ENCODE measurements around the gene JMJD4.

Gene JMJD4

DNA sequence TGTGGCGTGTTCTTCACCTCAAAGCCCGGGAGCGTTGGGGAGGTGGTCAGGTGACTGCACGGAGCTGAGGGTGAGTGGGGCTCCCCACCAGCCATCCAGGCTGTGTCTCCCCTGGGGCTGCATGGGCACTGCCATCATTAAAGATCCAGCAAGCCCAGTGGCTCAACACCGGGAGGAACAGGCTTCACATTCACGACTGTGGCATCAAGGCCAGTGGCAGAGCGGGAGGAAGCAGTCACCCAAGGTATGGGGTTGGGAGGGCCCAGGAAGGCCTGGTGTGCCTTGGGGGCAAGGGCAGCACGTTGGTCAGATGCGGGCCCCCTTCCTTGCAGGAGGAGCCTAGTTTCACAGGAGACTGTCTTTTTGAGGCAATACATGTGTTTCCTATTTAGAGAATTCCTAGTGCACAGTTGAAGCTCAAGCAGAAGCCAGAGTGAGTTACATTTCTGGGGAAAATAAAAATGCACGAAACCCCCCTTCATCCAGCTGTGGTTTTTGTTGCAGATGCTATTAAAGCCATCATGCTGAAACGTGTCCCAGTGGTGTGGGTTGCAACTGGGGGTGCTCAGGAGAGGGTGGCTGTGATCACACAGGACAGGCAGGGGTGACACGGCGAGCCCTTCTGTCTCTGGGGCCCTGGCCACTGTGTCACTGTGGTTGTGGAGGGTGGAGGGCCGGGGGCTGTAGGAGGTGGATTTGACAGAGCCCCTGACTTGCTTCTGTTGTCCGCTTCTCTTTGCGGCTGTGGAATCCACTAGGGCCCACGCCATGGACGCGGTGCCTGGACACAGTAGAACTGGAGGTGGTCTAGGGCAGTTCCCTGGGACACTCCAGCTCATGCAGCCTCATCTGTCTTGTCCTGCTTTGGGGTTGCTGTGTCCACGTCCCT is 34.2 kb upstream of the JMJD4 start:
- no peak for DNase-seq (ENCODE audit: low spot score)

DNA sequence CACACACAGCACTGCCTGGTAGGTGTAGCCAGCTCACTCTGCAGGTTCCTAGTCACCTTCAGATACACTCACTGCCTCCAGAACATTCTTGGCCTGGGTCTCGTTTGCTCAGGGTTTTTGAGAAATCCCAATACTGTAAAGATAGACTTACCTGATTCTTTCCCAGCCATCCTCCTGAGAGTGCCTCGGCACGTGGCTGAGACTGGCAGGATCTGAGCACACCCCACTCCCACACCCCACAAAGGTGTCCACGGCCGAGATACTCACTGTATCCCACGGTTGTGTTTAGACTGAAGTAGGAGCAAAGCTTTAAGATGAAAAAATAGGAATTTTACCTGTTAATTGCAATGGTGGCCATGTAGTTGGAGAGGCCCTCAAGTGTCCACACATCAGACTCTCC is 33.5 kb upstream of the JMJD4 start:
- DNase-seq (ENCODE audit: low spot score): no peak

DNA sequence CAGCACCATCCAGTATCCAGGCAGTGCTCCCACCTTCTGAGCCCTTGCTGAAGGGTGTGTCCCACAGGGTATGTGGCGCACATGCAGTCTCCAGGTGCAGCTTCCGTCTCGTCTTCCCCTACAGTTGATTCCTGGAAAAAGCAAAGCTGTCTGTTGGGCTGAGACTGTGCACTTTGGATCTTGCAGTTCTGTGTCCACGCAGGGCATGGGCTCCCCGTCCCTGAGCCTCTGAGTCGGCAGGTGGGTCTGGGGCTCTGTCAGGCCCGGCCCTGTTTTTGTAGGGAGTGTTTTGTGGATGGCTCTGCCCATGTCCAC is 33.0 kb upstream of the JMJD4 start:
- no peak for DNase-seq (ENCODE audit: low spot score)

DNA sequence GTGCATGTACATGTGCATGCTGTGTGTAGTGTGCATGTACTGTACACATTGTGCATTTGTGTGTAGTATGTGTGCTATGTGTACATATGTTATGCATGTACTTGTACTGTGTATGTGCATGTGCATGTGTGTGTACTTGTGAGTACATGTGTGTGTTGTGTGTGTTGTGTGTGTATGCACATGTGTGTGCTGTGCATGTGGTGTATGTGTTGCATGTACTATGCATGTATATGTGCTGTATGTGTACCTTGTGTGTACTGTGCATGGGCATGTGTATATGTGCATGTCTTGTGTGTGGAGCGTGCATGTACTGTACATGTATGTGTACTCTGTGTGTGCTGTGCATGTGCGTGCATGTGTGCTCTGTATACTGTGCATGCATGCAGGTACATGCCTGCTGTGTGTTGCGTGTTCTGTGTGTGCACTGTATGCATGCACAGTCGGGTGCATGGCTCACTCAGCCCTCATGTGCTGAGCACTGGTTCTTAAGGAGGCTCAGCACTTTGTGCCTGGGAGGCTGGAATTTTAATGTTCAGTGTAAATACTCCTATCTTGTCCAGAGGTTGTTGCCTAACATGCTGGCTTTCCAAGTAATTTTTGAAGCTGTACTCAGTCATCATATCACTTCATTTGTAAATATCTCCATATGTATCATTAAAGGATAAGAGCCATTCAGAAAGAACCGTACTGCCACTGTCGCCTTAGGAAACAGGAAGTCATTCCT is 32.5 kb upstream of the JMJD4 start:
- no peak for DNase-seq (ENCODE audit: low spot score)

DNA sequence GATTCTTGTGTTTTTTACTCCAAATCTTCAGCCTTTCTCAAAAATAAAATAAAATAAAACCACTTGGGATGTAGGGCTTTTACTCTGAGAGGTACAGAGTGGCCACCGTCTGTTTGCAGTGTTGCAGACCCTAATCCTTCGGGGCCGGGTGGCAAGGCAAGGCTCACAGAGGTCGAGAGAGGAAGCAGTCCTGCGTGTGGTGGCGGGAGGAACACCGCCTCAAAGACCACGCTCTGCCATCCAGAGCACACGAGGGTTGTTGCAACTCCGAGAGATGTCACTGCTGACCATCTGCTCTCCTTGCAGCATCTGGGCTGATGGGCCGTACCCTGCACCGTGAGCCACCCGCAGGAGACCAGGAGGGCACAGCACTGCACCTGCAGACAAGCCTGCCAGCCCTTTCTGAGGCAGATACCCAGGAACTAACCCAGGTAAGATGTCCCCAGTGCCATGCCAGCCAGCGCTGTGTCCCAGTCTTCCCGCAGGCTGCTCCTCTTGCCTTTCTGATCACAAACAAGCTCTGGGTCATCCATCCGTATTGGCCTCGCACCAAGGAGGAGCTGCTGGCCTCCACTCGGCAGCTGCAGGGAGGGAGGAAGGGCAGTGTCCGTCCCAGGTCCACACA is 31.7 kb upstream of the JMJD4 start:
- no peak for DNase-seq (ENCODE audit: low spot score)

GRCh38 chr1:227766015-227766634 is 31.0 kb upstream of the JMJD4 start:
- no peak for DNase-seq (ENCODE audit: low spot score)

DNA sequence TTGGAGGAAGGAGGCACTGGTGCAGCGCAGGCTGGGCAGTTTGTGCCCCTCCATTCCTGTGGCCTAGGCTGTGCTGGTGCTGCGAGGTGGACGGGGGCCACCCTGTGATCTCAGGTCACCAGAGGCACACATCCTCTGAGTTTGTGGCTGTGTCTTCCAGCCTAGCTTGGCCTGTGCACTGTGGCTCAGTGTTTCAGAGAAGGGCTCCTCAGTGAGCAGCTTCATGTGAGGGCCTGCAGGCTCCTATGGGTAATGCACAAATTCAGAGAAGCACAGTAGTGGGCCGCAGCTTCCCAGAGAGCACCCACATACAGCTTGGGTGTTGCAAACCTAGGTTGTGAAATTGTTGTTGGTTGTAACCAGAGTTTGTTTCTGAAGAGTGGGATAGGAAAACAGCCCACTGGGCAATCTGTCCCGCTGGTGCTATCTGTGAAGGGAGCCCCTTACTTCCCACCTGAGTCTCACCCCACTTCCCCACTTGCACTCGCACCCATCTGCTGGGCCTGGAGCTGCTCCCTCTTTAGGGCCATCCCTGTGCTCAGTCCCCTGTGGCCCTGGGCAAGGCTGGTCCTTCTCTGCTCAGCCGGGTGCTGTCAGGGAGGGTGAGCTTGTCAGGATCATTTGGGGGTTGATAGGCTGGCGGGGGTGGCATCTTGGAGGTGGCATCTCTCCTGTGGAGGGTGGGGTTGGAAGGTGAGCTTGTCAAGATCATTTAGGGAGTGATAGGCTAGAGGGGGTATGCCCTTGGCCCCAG is 30.3 kb upstream of the JMJD4 start:
- no peak for DNase-seq (ENCODE audit: low spot score)

- DNase-seq (ENCODE audit: low spot score): no peak
These were observed 28.9 kb upstream of the JMJD4 start for GRCh38 chr1:227764019-227764391.

- no peak for DNase-seq (ENCODE audit: low spot score)
These were observed 28.3 kb upstream of the JMJD4 start for GRCh38 chr1:227763246-227764018.

DNA sequence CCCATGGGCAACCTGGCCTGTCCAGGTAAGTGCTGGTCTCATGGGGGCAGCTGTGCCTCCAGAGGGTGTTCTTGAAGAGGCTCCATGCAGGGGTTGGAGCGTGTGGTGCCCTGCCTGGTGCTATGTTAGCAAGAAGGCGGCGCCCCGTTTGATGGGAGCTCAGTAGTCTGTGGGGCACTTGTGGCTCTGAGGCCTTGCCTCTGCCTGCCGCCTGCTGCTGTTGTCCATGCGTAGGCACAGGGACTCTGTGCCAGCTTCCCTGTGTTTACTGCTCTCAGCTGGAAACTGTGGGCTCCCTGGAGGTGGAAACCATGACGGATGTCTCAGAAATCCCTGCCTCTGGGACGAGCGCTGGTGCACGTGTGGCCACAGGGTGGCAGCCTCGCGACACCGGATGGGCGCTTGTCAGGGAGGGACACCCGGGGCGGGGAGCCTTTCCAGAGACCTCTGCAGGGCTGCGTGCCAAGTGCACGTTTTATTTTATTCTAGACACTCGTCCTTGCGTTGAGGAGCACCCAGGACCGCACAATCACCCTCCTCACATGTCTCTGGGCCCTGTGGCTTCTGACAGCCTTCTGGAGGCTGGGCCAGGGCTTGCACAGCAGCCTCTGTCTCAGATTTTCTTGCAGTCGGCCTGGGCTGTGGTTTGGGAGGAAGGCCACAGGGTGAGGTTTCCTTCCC is 27.3 kb upstream of the JMJD4 start:
- DNase-seq (ENCODE audit: low spot score): peak; percentile 99

- no peak for DNase-seq (ENCODE audit: low spot score)
These were observed 26.6 kb upstream of the JMJD4 start for GRCh38 chr1:227761621-227762230.

- no peak for DNase-seq (ENCODE audit: low spot score)
These were observed 25.3 kb upstream of the JMJD4 start for GRCh38 chr1:227760377-227760776.

DNA sequence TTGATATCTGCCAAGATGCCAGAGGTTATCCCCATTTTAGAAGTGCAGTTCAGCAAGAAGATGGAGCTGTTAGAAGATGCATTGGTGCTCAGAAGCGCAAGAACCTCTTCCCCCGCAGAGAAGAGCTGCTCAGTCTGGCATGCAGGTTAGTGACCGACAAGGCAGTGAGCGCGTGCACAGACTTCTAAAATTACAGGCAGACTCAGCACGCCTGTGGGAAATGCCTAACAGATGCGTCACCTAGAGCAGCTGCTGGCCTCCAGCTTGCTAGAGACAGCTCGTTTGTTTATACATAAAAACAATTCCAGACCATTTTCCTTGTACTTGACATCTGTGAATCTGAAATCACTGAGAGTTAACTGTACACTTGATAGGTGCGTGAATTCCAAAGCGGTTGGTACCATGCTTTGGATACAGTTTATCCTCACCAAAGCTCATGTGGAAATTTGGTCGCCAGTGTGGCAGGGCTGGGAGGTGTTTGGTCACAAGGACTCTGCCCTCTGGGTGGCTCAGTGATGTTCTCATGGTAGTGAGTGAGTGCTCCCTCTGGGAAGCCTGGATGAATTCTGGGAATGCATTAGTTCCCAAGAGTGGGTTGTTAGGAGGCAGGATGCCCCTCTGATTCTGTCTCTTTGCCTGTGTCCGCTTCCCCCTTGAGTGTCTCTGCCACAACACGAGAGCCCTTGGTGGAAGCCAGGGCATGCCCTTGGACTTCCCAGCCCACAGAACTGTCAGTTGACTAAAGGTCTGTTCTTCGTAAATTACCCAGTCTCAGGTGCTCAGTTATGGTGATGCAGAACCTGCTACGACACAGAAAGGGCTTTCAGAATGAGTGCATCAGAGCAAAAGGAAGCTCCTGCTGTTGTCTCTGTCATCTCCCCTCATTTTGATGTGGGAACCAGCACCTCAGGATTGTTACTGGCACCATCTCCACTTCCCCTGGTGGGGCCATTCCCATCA is 24.5 kb upstream of the JMJD4 start:
- DNase-seq (ENCODE audit: low spot score): no peak

DNA sequence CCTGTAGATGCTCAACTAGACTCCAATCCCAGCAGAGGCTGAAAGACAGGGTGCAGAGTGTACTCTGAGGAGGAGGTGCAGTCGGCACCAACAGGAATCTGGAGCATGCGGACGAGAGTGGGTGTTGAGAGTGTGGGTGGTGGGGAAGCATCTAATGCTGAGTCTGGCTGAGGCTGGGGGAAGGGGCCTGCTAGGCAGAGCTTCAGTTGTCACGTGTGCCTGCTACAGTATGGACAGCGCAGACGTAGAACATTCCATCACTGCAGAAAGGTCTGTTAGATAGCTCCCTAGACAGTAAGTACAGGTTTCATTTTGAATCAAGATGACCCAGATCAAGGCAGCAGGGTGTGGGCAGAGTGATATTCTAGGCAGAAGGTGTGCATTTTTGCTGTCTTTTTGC is 23.3 kb upstream of the JMJD4 start:
- no peak for DNase-seq (ENCODE audit: low spot score)

DNA sequence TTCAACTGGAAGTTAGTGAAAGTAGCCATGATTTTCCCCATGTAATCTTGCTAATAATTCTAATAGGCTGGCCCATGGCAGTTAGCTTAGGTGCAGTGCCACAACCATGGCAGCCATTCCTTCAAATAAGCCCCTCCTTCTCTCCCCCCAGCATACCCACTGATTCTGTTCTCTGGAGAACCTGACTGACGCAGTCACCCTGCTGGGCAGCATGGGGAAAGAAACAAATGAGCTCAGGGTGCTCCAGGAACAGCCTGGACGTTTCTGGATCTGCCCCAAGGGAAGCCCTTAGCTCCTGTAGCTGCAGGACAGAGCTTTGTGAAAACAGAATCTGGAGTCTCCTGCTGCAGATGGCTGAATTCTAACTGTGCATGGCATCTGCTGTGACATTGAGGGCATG is 22.7 kb upstream of the JMJD4 start:
- no peak for DNase-seq (ENCODE audit: low spot score)

DNA sequence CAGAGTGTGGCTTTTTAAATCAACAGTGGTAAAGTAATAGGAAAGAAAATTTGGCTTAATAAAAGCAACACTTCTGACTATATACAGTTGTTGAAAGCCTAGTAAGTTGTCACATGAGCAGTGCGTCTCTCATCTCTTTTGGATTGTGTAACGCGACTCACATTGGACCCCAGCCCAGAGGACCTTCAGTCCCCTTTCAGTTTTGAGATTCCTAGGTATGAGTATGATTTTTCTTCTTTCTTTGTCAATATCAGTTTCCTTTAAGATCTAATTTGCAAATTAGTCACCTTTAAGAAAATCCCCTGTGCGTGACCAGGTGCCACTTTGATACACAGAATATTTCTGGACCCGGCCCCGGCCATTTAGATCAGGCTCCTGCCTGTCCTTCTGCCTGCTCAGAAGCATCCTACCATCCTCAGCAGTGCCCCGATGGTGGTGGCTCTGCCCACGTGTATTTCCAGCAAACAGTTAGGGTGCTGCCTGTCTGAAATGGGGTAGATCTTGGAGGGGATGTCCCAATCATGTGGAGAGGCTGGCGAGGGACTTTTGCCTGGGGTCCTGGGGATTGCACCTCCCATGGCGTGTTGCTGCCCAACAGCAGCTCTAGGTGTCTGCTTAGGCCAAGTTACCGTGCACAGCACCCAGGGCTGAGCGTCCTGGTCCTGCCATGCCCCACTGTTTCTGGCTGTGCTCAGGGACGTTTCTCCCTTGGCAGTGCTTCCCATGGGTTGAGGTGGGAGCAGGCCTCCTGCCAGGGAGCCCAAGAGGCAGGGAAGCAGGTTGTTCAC is 21.3 kb upstream of the JMJD4 start:
- no peak for DNase-seq (ENCODE audit: low spot score)

- DNase-seq (ENCODE audit: low spot score): no peak
These were observed 19.9 kb upstream of the JMJD4 start for GRCh38 chr1:227754958-227755357.

DNA sequence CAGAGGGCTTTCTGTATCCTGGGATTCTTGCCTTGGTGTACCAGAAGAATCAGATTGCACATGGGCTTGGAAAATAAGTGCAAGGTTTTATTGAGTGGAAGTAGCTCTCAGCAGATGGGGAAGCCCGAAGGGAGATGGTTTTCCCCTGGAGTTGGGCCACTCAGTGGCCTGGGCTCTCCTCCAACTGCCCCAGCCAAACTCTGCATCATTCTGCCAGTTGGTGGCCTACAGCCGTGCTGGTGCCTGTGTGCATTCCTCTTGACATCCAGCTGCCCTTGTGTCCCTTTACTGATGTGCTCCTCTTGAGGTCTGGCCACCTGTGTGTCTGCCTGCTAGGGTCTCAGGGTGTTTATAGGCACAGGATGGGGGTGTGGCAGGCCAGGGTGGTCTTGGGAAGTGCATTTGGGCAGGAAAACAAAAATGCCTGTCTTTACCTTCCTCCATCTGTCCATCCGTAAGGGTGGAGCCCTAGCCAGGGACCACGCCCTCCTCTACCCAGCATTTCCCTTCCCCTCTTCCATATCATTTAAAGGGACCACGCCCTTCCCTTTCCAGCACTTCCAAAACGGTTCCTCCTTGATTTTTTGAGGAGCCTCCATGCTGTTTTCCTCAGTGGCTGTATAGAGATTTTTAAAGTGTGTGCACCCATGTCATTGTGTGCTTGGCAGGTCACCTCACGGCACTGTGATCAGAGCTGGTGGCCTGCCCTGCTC is 19.1 kb upstream of the JMJD4 start:
- DNase-seq (ENCODE audit: low spot score): no peak
